Muscle layer of colon (tissue), 2 donors: Measurements from ENCODE around the gene MYMK.
"Not testable (repeated sequence)": the region's sequence is repeated elsewhere in the genome, so short reads cannot be mapped to it uniquely, and the experiment has no call there.

Experiments
- H3K27ac ChIP-seq: one replicate; pipeline ENCODE4 v1.7.0; 2013; ENCODE audit warnings: low read depth, mild to moderate bottlenecking, low read length, moderate library complexity
- H3K27me3 ChIP-seq, 2 donors: one replicate each; pipeline ENCODE4 v1.7.0; 2013; ENCODE audit warnings: low read length in 2 of 2, mild to moderate bottlenecking in 2 of 2; ENCODE audit not compliant: insufficient read depth in 2 of 2, control insufficient read depth in 1 of 2
- H3K36me3 ChIP-seq: one replicate; pipeline ENCODE4 v1.7.0; 2013; ENCODE audit warnings: mild to moderate bottlenecking, low read length; ENCODE audit not compliant: insufficient read depth
- H3K4me1 ChIP-seq: one replicate; pipeline ENCODE4 v1.7.0; 2013; ENCODE audit warnings: mild to moderate bottlenecking, low read length; ENCODE audit not compliant: insufficient read depth
- H3K4me3 ChIP-seq, 2 donors: one replicate each; pipeline ENCODE4 v1.7.0; 2013; ENCODE audit warnings: low read length in 2 of 2, low read depth in 1 of 2, mild to moderate bottlenecking in 1 of 2, moderate library complexity in 1 of 2
- H3K9ac ChIP-seq: one replicate; pipeline ENCODE4 v1.7.0; 2013; ENCODE audit warnings: low read length
- H3K9me3 ChIP-seq: one replicate; pipeline ENCODE4 v1.7.0; 2013; ENCODE audit warnings: mild to moderate bottlenecking, low read length
- donor health status: abdominal sarcoma.
- donor health status: Adenocarcinoma of cecum.

Gene MYMK

DNA sequence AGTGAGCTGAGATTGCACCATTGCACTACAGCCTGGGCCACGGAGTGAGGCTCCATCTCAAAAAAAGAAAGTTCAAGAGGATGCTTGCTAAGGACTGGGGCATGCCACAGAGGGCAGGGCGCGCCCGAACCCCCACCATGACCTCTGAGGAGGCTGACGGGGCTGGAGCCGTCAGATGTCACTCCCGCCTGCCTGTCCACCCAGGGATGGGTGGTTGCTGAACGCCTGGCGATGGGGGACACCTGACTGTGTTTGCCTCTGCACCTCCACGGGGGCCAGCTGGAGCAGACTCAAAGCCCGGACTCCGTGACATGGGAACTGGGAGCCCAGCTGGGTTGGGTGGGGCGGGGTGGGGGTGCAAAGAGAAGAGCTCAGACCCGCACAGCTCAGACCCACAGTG, 41.6 kb upstream of the MYMK start:
- Histone ChIP-seq H3K27ac (no peak overlapping the region), H3K9me3 (no peaks in the 10 kb centered on the region), H3K4me1 (peaks cover 28% of the 10 kb centered on the region), H3K27me3 (no peaks in the 10 kb centered on the region), H3K36me3 (no peaks in the 10 kb centered on the region), H3K4me3 (no peak overlapping the region), H3K9ac (no peak overlapping the region)

DNA sequence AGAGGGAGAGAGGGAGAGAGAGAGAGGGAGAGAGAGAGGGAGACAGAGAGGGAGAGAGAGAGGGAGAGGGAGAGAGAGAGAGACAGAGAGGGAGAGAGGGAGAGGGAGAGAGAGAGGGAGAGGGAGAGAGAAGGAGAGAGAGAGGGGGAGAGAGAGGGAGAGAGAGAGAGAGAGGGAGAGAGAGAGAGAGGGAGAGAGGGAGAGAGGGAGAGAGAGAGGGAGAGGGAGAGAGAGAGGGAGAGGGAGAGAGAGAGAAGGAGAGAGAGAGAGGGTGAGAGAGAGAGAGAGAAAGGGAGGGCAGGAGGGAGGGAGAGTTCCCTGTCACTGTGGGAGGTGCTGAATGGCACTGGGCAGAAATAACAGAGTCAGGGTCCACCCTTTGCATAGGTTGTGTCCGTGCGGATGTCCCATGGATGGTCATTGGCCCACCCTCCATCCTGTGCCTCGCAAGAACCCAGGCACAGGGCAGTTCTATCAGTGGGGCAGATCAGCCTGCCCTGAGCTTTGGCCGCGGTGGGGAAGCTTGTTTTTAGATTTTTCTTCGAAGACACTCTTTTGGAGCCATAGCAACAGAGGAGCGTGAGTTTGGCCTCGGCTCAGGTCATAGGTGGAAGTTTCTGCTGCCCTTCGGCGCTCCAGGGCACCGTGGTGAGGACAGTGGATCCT, 39.8 kb upstream of the MYMK start:
- H3K27me3 ChIP-seq, result no peaks in the 10 kb centered on the region
- no peaks in the 10 kb centered on the region for H3K9me3 ChIP-seq
- no peak overlapping the region for H3K9ac ChIP-seq
- no peak overlapping the region for H3K4me3 ChIP-seq
- H3K4me1 ChIP-seq, result peaks cover 44% of the 10 kb centered on the region
- H3K27ac ChIP-seq, result peak overlapping the region; percentile 85
- H3K36me3 ChIP-seq, result no peaks in the 10 kb centered on the region

DNA sequence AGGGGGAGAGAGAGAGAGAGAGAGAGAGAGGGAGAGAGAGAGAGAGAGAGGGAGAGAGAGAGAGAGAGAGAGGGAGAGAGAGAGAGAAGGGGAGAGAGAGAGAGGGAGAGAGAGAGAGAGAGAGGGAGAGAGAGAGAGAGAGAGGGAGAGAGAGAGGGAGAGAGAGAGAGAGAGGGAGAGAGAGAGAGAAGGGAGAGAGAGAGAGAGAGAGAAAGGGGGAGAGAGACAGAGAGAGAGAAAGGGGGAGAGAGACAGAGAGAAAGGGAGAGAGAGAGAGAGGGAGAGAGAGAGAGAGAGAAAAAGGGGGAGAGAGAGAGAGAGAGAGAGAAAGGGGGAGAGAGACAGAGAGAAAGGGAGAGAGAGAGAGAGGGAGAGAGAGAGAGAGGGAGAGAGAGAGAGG, 39.1 kb upstream of the MYMK start:
- not testable (repeated sequence) for H3K27ac ChIP-seq, H3K9ac ChIP-seq, H3K36me3 ChIP-seq, H3K4me3 ChIP-seq, H3K9me3 ChIP-seq, H3K27me3 ChIP-seq
- H3K4me1 ChIP-seq, result peaks cover 45% of the 10 kb centered on the region

DNA sequence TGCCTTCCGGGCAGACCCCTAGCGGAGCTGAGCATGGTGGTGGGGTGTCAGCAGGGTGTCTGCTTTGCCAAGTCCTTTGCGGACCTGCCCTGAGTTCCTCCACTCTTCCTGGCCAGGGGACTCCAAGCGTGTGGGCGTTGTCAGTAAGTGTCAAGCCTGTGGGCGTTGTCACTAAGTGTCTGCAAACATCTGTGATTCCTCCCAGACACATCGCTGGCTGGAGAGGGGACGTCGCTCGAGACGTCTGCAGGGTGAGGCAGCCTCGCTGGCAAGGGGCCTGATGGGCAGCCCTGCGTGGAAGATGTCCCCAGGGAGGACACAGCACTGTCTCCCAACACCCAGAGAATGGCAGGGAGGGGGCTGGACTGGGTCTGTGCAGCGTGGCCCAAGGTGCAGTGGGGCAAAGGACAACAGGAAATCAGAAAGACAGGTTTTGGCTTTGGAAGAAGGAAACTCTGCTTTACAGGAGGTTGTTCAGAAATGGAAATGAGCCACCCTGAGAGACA, 38.6 kb upstream of the MYMK start:
- H3K4me1 ChIP-seq, result peaks cover 48% of the 10 kb centered on the region
- H3K27ac ChIP-seq, result no peak overlapping the region
- no peaks in the 10 kb centered on the region for H3K27me3 ChIP-seq
- H3K4me3 ChIP-seq, result no peak overlapping the region
- no peaks in the 10 kb centered on the region for H3K36me3 ChIP-seq
- H3K9me3 ChIP-seq, result no peaks in the 10 kb centered on the region
- H3K9ac ChIP-seq, result no peak overlapping the region

DNA sequence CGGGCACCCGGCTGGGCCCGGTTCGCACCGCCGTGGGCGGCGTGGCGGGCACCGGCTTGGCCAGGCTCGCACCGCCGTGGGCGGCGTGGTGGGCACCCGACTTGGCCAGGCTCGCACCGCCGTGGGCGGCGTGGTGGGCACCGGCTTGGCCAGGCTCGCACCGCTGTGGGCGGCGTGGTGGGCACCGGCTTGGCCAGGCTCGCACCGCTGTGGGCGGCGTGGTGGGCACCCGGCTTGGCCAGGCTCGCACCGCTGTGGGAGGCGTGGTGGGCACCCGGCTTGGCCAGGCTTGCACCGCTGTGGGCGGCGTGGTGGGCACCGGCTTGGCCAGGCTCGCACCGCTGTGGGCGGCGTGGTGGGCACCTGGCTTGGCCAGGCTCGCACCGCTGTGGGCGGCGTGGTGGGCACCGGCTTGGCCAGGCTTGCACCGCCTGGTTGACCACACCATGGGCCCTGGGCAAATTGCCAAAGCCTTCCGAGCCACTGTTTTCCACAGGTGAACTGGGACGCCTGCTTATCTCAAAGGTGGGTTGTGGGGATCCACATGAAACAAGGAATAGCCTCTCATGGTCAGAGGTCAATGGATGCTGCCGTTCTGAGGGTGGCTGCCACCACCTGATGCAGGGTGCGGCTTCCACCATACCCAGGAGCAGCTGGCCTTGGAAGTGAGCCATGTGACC, 38.0 kb upstream of the MYMK start:
- Histone ChIP-seq H3K9ac (no peak overlapping the region), H3K27ac (no peak overlapping the region), H3K4me3 (no peak overlapping the region), H3K36me3 (no peaks in the 10 kb centered on the region), H3K9me3 (no peaks in the 10 kb centered on the region), H3K4me1 (peaks cover 50% of the 10 kb centered on the region), H3K27me3 (no peaks in the 10 kb centered on the region)

DNA sequence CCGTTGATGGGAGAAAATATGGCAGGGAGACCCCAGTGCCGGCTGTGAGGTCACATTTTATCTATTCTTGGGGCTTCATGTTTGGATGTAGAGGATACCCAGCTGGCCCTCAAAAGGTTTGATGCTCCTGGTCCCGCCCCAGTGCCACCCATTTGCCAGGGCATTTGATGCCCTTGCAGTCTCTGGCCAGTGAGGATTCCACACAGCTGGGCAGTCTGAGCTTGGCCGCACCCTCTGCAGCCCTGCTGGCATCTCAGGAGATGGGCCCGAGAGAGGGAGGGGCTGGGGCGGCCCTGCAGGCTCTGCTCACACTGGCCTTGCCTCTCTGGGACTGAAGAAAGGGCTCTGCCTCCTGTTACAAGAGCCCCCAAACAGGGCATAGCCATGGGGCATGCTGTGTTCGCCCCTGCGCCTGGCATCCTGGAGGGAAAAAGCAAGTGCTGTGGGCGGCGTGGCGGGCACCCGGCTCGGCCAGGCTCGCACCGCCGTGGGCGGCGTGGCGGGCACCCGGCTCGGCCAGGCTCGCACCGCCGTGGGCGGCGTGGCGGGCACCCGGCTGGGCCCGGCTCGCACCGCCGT, 37.3 kb upstream of the MYMK start:
- no peaks in the 10 kb centered on the region for H3K27me3 ChIP-seq
- no peak overlapping the region for H3K27ac ChIP-seq
- H3K4me1 ChIP-seq, result peaks cover 50% of the 10 kb centered on the region
- no peaks in the 10 kb centered on the region for H3K9me3 ChIP-seq
- H3K9ac ChIP-seq, result no peak overlapping the region
- no peak overlapping the region for H3K4me3 ChIP-seq
- no peaks in the 10 kb centered on the region for H3K36me3 ChIP-seq

DNA sequence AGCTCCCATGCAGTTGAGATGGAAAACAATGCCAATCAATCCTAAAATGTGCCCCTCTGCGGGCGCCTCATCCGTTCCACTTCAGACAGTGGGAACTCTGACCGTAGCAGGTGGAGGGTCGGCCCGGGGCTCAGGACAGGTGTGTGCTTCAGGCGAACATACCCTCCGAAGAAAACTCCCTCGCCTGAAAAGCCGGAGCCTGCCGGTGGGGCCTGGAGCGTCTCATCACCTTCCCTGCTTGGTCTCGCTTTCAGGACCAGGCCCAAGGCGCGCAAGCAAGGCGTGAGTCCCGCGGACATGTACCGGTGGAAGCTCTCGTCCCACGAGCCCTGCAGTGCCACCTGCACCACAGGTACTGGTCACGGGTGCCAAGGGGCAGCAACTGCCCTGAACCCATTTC, 36.2 kb upstream of the MYMK start:
- H3K4me1 ChIP-seq, result peaks cover 45% of the 10 kb centered on the region
- no peaks in the 10 kb centered on the region for H3K27me3 ChIP-seq
- no peak overlapping the region for H3K27ac ChIP-seq

DNA sequence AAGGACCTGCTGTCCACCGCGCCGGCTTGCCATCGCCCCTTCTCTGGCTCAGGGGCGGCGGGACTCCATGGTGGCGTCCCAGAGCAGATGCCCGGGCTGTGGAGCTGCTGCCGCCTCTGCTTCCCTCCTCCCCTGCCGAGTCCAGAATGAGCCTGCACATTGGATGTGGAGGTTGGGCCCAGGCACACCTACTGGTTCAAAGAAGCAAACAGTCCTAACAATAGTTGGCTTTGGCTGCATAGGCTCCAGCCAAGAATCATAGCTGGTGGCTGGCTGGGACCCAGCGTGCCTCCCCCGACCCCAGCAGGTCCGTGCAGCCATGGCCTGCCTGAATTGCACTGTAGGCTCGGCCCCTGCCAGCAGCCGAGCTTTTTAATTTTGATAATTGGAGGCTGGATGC, 35.6 kb upstream of the MYMK start:
- H3K9ac ChIP-seq, result no peak overlapping the region
- H3K36me3 ChIP-seq, result no peaks in the 10 kb centered on the region
- no peaks in the 10 kb centered on the region for H3K27me3 ChIP-seq
- peaks cover 39% of the 10 kb centered on the region for H3K4me1 ChIP-seq
- H3K9me3 ChIP-seq, result no peaks in the 10 kb centered on the region
- H3K27ac ChIP-seq, result peak overlapping the region; percentile 23
- H3K4me3 ChIP-seq, result no peak overlapping the region

More for the DNA sequence above, 36.2 kb upstream of the MYMK start:
- Histone ChIP-seq H3K9me3 (no peaks in the 10 kb centered on the region), H3K9ac (no peak overlapping the region), H3K4me3 (no peak overlapping the region), H3K36me3 (no peaks in the 10 kb centered on the region)

DNA sequence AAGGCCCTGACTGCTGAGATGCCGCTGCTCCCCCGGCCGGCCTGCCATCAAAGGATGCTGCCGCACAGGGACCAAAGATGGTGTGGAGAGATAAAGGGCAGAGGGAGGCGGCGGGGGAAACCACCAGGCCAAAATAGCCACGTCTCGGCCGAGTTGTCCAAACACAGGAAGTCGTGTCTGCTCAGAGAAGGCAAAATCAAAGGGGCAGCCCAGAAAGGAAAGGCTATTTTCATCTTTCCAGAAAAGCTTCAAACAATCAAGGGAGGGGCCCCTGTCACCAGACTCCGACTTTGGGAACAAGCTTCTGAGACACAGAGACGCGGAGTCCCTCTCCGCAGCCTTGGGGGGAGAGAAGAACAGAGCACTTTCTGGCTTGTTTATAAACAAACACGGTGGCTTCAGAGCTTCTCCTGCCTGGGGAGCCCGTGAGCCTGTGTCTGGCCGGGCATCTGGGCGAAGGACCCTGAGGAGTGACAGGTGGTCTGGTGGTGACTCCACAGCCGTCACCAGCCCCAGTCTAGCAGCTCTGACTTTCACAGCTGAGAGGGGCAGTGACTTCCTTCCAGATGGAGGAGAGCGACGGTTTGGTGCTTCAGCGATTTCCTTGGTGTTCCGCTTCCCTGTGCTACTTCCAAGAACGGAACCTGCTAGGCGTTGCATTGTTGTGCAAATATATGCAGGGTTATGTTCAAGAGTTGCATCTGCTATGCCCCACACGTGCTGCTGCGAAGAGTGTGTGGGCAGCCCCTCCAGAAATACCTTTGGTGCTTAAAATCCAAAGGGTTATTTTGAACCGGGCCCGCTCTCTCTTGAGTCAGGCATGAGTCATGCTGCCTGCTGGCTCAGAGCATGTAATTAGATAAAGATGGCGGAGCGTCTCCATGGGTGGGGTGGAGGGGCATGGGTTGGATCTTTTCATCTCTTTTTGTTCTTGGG, 33.7 kb upstream of the MYMK start:
- Histone ChIP-seq H3K27me3 (no peaks in the 10 kb centered on the region), H3K27ac (no peak overlapping the region), H3K4me1 (peaks cover 26% of the 10 kb centered on the region), H3K36me3 (no peaks in the 10 kb centered on the region), H3K9ac (no peak overlapping the region), H3K9me3 (no peaks in the 10 kb centered on the region), H3K4me3 (no peak overlapping the region)

DNA sequence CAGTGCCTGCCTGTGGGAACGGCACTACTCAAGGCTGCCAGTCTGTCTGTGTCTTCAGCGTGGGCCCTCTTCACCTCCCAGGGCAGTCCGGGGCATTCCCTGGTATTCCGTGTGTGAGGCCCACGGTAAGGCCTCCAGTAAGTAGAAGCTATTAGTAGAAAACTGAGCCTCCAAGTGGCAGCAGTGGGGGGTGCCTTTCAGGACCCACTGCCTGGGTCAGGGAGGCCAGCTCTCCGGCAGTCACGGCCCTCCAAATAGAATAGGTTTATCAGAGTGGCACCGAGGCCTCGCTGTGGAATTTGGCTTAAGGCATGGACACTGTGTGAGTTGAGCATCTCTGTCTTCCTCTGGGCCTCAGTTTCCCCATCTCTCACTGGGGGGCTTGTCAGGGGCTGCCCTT, 32.8 kb upstream of the MYMK start:
- Histone ChIP-seq H3K9me3 (no peaks in the 10 kb centered on the region), H3K27ac (no peak overlapping the region), H3K4me3 (no peak overlapping the region), H3K4me1 (peaks cover 21% of the 10 kb centered on the region), H3K36me3 (no peaks in the 10 kb centered on the region), H3K9ac (no peak overlapping the region), H3K27me3 (no peaks in the 10 kb centered on the region)

DNA sequence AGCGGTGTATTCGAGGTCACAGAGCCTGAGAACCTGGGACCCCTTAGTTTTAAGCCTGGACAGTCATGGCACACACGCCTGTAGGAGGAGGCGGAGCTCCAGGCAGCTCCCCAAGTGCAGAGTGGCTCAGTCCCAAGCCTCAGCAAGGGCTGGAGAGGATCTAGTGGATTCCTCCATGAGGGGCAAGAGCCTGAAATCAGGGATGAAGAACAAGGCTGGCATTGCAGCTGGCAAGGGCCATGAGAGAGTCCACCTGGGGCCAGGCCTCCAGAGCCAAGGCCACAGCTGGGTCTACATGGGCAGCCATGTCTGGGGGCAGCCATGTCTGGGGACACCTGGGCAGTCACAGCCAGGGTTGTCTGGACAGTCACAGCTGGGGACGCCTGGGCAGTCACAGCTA, 31.6 kb upstream of the MYMK start:
- no peaks in the 10 kb centered on the region for H3K36me3 ChIP-seq
- H3K9me3 ChIP-seq, result no peaks in the 10 kb centered on the region
- H3K4me3 ChIP-seq, result no peak overlapping the region
- H3K9ac ChIP-seq, result no peak overlapping the region
- H3K27me3 ChIP-seq, result no peaks in the 10 kb centered on the region
- H3K27ac ChIP-seq, result no peak overlapping the region
- H3K4me1 ChIP-seq, result peaks cover 21% of the 10 kb centered on the region
